Urinary bladder (tissue), 4 donors: ENCODE data around the gene CRABP1. TPM values are rescaled to one million over a fixed set of nuclear protein-coding genes. Genes with fewer than 3 reads are reported as not detected.

Experiments
- DNase-seq: peaks from one replicate; pipeline ENCODE4 v3.0.0-alpha.2; 2015; ENCODE audit errors: extremely low spot score
- H3K27ac ChIP-seq: one replicate; pipeline ENCODE4 v1.5.1; 2013; ENCODE audit warnings: low read depth, mild to moderate bottlenecking, moderate library complexity
- H3K36me3 ChIP-seq: one replicate; pipeline ENCODE4 v1.6.1; 2013; ENCODE audit warnings: mild to moderate bottlenecking, moderate library complexity; ENCODE audit not compliant: insufficient read depth
- H3K4me1 ChIP-seq: one replicate; pipeline ENCODE4 v1.6.1; 2013; ENCODE audit warnings: mild to moderate bottlenecking, moderate library complexity; ENCODE audit not compliant: insufficient read depth
- H3K4me3 ChIP-seq: one replicate; pipeline ENCODE4 v1.5.1; 2013; ENCODE audit warnings: low read depth, low read length
- WGBS: extraction: QIAGEN DNeasy Blood & Tissue Kit; methylation state at CpG from one replicate; pipeline ENCODE4 v1.1.7; 2013; 5-methylcytosine and 5-hydroxymethylcytosine counted together
- polyA plus RNA-seq: library from polyadenylated mRNA; stranded (reverse); fragments of 200-250 nt; gene quantifications from one replicate; pipeline ENCODE4 v1.2.3, GENCODE V29; 2013
- total RNA-seq: library from RNA; depleted of rRNA; stranded (reverse); fragments of >200 nt; gene quantifications from one replicate; pipeline ENCODE4 v1.2.3, GENCODE V29; 2014
- donor health status: healthy with polysubstance abuse.
- donor health status: healthy.

The CRABP1 gene
- total and polyA plus RNA-seq, 2 donors, result 0.20 to 5.9 TPM

DNA sequence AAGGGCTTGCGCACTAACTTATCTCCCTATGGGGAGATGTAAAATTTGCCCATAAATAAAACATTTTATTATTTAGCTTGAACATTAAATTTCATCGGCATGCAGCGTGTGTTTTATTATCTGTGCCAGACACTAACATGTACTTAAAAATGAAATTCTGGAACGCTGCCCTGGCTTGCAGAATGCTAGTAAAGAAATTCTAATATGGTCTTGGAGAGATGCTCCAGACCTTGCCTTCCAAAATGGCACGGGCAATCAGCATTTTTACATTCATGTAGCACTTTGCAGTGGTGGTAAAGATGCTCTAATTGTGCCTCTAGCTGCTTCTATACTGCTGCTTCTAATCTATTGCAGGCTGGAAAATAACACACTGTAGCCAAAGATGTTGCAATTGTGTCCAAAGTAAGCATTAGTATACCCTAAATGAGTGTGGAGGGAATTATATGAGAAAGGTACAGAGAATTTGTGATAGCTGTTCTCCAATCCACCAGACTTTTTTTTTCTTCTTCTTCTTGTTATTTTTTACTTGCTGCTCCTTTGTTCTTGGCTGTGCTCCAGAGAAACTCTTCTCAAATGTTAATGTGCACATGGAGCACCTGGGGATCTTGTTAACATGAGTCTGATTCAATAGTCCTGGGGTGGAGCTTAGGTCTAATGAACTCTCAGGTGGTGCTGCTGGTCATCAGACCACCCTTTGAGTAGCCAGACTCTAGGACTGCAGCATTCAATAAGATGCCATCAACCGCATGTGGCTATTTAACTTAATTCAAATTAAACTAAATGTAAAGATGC, 47.3 kb downstream of the CRABP1 start:
- WGBS, result 42% methylated on average over 6 of the region's 6 CpGs
- no peaks in the 10 kb centered on the region for H3K36me3 ChIP-seq
- no peaks in the 10 kb centered on the region for H3K4me1 ChIP-seq
- DNase-seq, result no peak
- H3K27ac ChIP-seq, result no peak overlapping the region
- no peak overlapping the region for H3K4me3 ChIP-seq

DNA sequence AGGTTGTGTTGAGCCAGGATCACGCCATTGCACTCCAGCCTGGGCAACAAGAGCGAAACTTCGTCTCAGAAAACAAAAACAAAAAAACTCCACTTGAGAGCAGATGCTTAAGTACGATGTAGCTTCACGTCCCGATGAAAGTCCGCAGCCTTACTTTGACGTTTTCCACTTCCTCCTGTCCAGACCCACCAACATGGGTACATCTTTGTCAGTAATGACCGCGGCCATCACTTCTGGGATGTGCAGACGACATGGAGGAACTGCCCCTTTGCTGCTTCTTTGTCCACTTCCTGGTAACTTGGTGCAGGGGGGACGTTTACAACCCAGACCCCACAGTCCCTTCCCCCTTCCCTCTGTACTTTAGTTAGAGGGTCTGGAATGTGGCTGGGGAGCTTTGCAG, 48.7 kb downstream of the CRABP1 start:
- 82% methylated on average over 12 of the region's 12 CpGs for WGBS
- DNase-seq, result no peak
- H3K27ac ChIP-seq, result no peak overlapping the region
- H3K36me3 ChIP-seq, result no peaks in the 10 kb centered on the region
- no peak overlapping the region for H3K4me3 ChIP-seq
- no peaks in the 10 kb centered on the region for H3K4me1 ChIP-seq

DNA sequence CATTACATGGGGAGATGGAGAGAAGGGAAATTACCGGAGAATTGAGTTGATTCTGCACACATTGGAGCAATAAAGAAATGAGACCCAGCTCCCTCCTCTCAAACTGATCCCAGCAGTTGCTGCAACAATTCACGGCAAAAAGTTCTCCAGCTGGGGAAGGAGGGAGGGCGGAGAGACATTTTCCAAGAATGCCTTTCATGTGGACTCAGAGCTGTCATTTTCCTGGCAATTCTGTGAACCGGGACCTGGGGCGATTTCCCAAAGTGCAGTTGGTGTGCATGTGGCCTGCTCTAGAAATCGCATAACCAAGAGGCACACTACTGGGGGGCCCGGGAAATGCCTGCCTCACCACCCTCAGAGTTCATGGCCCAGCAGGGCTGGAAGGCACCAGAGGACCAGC, 49.2 kb downstream of the CRABP1 start:
- 41% methylated on average over 7 of the region's 7 CpGs for WGBS
- Histone ChIP-seq H3K36me3 (no peaks in the 10 kb centered on the region), H3K4me3 (no peak overlapping the region), H3K27ac (no peak overlapping the region), H3K4me1 (no peaks in the 10 kb centered on the region)
- no peak for DNase-seq

DNA sequence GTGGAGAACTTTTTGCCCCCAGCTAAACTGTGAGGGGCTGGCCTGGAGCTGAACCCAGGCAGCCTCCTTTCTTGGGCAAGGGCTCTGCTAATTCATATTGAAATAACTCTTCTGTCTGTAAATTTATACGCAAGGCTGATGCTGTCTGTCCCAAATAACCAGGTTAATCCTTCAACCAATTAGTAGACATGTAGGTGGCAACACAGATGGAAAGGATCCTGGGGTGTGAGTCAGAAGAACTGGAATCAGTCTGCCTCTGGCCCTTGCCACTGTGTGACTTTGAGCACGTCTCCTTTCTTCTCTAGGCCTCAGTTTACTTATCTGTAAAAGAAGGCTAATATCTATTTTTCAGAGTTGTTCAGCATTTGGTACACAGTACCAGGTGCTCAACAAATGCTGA, 49.6 kb downstream of the CRABP1 start:
- Histone ChIP-seq H3K36me3 (no peaks in the 10 kb centered on the region), H3K4me3 (no peak overlapping the region), H3K4me1 (no peaks in the 10 kb centered on the region), H3K27ac (no peak overlapping the region)
- WGBS, result 85% methylated on average over 2 of the region's 2 CpGs
- no peak for DNase-seq

DNA sequence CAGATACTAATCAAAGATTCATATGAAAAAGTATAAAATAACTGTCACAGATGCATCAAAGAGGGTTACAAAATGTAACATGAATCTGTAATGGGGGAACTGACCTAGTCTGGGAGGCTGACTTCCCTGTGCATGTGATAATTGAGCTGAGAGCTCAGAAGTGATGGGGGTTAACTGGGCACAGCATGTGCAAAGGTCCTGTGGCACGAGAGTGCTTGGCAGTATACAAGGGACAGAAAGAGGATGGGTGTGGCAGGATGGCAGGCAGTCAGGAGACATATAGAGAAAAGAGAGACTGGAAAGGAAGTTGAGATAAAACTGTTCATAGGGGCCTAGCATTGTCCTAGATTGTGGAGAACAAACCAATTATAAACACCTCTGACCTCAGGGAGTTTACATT, 50.1 kb downstream of the CRABP1 start:
- WGBS, result 91% methylated on average over 1 of the region's 1 CpG
- DNase-seq, result no peak
- no peaks in the 10 kb centered on the region for H3K36me3 ChIP-seq
- no peak overlapping the region for H3K27ac ChIP-seq
- no peak overlapping the region for H3K4me3 ChIP-seq
- no peaks in the 10 kb centered on the region for H3K4me1 ChIP-seq

DNA sequence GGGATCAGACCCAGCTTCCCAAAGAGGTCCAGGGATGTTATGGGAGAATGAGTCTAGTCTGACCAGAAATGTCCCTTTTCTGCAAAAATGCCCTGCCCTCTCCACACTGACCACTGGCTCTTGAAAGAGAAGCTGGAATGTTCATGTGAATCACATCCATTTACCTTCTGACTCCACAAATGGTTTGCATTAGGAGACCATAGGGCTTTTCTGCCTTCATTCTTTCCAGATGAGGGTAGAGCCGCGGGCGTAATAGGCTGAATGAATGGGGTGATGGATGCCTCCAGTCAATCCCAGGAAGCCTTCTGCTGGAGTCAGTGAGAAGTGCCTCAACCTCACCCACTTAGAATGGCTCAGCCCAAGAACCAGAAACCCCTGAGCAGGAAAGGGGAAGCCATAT, 50.7 kb downstream of the CRABP1 start:
- 89% methylated on average over 3 of the region's 3 CpGs for WGBS
- Histone ChIP-seq H3K36me3 (no peaks in the 10 kb centered on the region), H3K4me1 (no peaks in the 10 kb centered on the region), H3K27ac (no peak overlapping the region), H3K4me3 (no peak overlapping the region)
- DNase-seq, result no peak

DNA sequence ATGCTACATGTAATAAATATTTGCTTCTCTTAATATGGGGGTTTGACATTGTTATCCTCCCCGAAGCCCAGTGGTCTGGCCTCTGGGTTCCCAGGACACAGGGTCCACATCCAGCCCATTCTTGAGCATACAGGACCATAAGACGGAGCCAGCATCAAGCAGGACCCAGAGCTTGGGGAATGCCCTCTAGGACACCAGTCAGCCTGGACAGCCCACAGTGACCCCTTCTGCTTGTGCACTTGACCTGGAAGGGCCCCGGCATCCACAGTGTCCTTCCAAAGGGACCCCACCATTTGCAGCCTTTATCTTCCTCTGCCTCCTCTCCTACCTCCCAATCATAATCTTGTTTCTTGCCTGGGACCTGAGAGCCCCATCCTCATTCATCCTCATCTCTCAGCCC, 51.6 kb downstream of the CRABP1 start:
- no peak for DNase-seq
- H3K27ac ChIP-seq, result no peak overlapping the region
- WGBS, result 97% methylated on average over 3 of the region's 3 CpGs

DNA sequence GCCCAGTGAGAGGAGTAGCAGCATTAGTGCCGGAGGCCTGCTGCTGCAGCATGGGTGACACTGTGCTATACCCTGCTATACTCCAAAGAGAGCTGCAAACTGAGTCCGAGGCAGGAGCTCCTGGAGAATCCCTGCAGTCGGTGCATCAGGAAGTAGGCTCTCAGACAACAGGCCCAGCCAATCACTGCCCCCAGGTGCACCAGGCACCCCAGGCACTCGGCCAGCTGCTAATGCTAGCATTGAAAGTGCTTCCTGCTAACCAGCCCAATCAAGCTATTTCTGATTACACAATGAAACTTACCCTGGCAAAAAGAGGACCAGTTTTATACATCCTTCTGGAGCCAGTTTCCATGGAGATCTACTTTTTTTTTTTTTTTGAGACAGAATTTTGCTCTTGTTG, 52.3 kb downstream of the CRABP1 start:
- no peak overlapping the region for H3K27ac ChIP-seq
- no peaks in the 10 kb centered on the region for H3K4me1 ChIP-seq
- DNase-seq, result no peak
- no peak overlapping the region for H3K4me3 ChIP-seq
- H3K36me3 ChIP-seq, result no peaks in the 10 kb centered on the region
- WGBS, result 74% methylated on average over 4 of the region's 4 CpGs

More for the DNA sequence above, 51.6 kb downstream of the CRABP1 start:
- H3K4me1 ChIP-seq, result no peaks in the 10 kb centered on the region
- no peaks in the 10 kb centered on the region for H3K36me3 ChIP-seq
- no peak overlapping the region for H3K4me3 ChIP-seq

DNA sequence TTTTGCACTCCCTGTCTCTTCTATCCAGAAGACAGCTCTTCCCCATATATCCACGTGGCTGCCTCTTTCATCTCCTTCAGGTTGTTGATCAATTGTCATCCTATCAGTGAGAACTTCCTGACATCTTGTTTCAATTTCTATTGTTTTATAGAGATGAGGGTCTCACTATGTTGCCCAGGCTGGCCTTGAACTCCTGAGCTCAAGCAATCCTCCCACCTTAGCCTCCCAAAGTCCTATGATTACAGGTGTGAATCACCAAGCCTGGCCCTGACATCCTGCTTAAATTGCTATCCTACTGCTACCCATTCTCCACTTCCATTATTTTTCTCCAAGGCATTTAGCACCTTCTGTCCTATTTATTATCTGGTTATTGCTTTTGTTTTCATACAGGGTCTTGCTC, 53.0 kb downstream of the CRABP1 start:
- WGBS, result 77% methylated on average over 1 of the region's 1 CpG
- Histone ChIP-seq H3K27ac (no peak overlapping the region), H3K36me3 (no peaks in the 10 kb centered on the region), H3K4me3 (no peak overlapping the region), H3K4me1 (no peaks in the 10 kb centered on the region)
- no peak for DNase-seq

DNA sequence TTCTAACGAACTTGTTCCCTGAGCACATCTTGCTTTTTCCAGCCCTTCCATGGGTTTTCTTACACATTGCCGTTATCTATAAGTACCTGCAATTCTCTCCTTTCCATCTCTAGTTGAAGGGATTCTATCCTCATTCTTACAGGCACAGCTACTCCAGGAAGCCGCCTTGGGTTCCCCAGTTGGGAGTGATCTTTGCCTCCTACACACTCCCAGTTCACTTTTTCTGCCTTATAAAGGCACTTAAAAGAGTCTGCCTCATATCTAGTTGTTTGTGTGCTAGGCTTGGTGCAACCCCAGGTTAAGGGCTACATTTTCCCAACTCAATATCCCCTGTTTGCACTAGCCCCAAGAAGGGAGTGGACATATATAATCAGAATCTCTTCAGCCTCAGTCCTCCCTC, 53.9 kb downstream of the CRABP1 start:
- H3K4me1 ChIP-seq, result no peaks in the 10 kb centered on the region
- no peak overlapping the region for H3K27ac ChIP-seq
- H3K36me3 ChIP-seq, result no peaks in the 10 kb centered on the region
- no peak overlapping the region for H3K4me3 ChIP-seq
- 95% methylated on average over 3 of the region's 3 CpGs for WGBS
- no peak for DNase-seq

DNA sequence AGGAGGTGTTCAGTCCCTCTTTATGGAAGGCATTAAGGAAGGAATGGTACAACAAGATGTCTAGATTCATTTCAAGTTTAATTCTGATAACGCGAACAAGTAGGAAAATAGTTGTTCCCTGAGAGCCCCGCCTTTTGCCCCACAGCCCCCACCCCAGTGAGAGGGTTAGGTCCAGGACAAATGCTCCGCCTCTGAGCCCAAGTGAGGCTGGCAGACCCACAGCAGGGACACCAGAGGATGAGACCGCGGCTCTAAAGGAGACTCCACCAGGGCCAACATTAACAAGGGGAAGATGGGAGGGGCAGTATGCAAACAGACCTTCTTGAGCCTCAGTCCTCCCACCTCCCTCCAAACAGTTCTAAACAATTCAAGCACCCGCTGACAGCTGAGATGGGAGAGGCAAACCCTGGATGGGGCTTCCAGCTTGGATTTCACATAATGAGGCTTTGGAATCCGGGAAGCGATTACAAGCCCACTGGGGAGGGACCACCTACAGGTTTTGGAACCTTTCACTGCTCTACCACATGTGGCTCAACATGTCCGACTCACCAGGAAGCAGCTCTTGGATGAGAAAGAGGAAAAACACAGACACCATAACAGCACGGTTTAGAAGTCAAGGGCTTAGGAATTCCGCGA, 54.9 kb downstream of the CRABP1 start:
- 57% methylated on average over 13 of the region's 13 CpGs for WGBS
- no peak overlapping the region for H3K4me3 ChIP-seq
- no peaks in the 10 kb centered on the region for H3K4me1 ChIP-seq
- no peaks in the 10 kb centered on the region for H3K36me3 ChIP-seq
- no peak overlapping the region for H3K27ac ChIP-seq
- no peak for DNase-seq

DNA sequence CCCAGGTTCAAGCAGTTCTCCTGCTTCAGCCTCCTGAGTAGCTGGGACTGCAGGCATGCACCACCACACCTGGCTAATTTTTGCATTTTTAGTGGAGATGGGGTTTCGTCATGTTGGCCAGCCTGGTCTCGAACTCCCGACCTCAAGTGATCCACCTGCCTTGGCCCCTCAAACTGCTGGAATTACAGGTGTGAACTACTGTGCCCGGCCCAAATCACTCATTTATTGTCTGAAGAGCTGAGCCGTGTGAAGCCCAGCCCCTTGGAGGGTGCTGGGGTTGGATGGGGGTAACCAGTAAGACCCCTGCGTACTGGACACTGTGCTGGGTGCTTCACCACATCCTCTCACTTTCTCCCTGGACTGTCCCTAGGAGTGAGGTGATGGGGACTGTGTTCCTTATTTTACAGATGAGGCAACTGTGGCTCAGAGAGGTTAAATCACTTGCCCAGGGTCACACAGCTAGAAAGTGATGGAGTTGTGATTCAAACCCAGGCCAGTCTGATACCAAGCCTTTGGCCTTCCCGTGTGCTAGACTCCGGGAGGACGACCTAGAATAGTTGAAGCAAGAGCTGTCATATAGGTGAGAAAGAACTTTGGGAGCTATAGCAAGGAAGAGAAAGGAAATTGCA, 56.1 kb downstream of the CRABP1 start:
- no peak overlapping the region for H3K27ac ChIP-seq
- no peaks in the 10 kb centered on the region for H3K36me3 ChIP-seq
- no peak overlapping the region for H3K4me3 ChIP-seq
- H3K4me1 ChIP-seq, result no peaks in the 10 kb centered on the region
- no peak for DNase-seq
- 88% methylated on average over 9 of the region's 9 CpGs for WGBS

DNA sequence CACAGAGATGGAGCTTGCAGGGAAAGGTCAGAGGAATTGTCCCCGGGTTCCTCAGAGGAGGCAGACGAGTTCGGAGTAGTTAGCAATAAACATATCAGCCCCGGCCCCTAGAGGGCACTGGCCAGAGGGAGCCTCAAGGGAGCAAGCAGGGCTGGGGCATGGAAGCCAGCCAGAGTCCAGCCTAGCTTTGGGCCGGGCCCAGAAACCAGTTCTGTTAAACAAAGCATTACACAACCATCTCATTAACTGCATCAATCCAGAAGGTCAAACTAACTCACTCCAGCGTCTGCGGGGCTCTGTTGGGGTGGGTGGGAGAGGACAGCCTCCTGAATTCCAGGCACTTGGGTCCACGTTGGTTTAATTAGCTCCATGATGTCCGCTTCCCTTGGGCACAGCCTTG, 56.8 kb downstream of the CRABP1 start:
- no peaks in the 10 kb centered on the region for H3K4me1 ChIP-seq
- H3K27ac ChIP-seq, result no peak overlapping the region
- H3K4me3 ChIP-seq, result no peak overlapping the region
- WGBS, result 34% methylated on average over 9 of the region's 9 CpGs
- no peaks in the 10 kb centered on the region for H3K36me3 ChIP-seq
- DNase-seq, result no peak

DNA sequence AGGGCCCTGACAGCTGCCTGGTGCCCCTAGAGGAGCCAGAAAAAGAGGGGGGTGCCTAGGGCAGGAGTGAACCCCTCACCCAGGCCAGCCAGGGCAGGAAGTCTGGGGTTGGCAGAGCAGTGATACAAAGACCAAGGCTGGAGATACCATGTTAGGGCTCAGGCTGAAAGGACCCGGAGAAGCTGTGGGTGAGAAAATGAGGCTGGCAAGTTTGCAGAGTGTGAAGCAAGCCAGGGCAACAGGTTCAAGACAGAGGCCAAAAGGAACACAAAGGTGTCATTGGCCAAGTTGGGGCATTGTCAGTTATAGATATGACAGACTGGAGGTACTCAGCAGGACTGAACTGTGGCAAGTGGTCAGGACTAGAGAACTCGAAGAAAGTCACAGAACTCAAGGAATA, 57.2 kb downstream of the CRABP1 start:
- no peak for DNase-seq
- Histone ChIP-seq H3K4me1 (no peaks in the 10 kb centered on the region), H3K4me3 (no peak overlapping the region), H3K27ac (no peak overlapping the region), H3K36me3 (no peaks in the 10 kb centered on the region)
- WGBS, result 87% methylated on average over 2 of the region's 2 CpGs
